PC-3 (cell line): ENCODE measurements around the gene GPR146. TPM values are rescaled to one million over a fixed set of nuclear protein-coding genes. Genes with fewer than 3 reads are reported as not detected.
A peak's percentile ranks its signal among the peaks of the same experiment; 100 is the strongest.

Source experiments
- ATAC-seq: fragments of 200-7000 bp; cut with Tn5 transposase; 2 replicates; pipeline ENCODE4 v1.9.1; 2020; ENCODE audit warnings: mild to moderate bottlenecking, moderate library complexity
- BruUV-seq: library from RNA; stranded (reverse); fragments of 400-500 nt; replicated peaks from 2 replicates; lab custom pipeline; 2021; lab: Mats Ljungman, UMichigan
- CTCF ChIA-PET: fragments of 300-600 bp; sonication (Branson Sonifier 250); formaldehyde crosslinking; loops from one replicate; lab custom pipeline; 2022; ENCODE audit warnings: antibody characterized with exemption; lab: Charles Lee
- POLR2A ChIA-PET: fragments of 300-600 bp; sonication (Branson Sonifier 250); formaldehyde crosslinking; loops from one replicate; lab custom pipeline; 2022; ENCODE audit warnings: antibody characterized with exemption; ENCODE audit not compliant: unreplicated experiment; lab: Charles Lee
- DNase-seq: peaks from one replicate; pipeline ENCODE4 v3.0.0-alpha.2; 2015
- H2AFZ ChIP-seq: fragments of 300-600 bp; sonication (generic); 2 replicates; pipeline ENCODE4 v1.6.0; 2016; ENCODE audit warnings: antibody characterized with exemption, low read length
- H3F3A ChIP-seq: fragments of 300-600 bp; sonication (generic); one replicate; pipeline ENCODE4 v1.6.0; 2017; ENCODE audit warnings: antibody characterized with exemption, low read length, control low read depth, mild to moderate bottlenecking; ENCODE audit not compliant: unreplicated experiment
- H3K27ac ChIP-seq: fragments of 300-600 bp; sonication (generic); 2 replicates; pipeline ENCODE4 v1.5.1; 2016; ENCODE audit warnings: mild to moderate bottlenecking, low read length
- H3K27me3 ChIP-seq: fragments of 300-600 bp; sonication (generic); 2 replicates; pipeline ENCODE4 v1.6.1; 2016; ENCODE audit warnings: low read length, mixed read lengths
- H3K36me3 ChIP-seq: fragments of 300-600 bp; sonication (generic); 2 replicates; pipeline ENCODE4 v1.6.1; 2016; ENCODE audit warnings: low read depth, mixed run types, low read length, mixed read lengths
- H3K4me1 ChIP-seq: fragments of 300-600 bp; sonication (generic); 2 replicates; pipeline ENCODE4 v1.5.1; 2016; ENCODE audit warnings: low read length; ENCODE audit not compliant: insufficient read depth
- H3K4me2 ChIP-seq: fragments of 300-600 bp; sonication (generic); 2 replicates; pipeline ENCODE4 v1.6.0; 2016; ENCODE audit warnings: low read length
- H3K4me3 ChIP-seq: fragments of 300-600 bp; sonication (generic); 2 replicates; pipeline ENCODE4 v1.5.1; 2016; ENCODE audit warnings: mild to moderate bottlenecking, low read length, mixed read lengths
- H3K79me2 ChIP-seq: fragments of 300-600 bp; sonication (generic); 2 replicates; pipeline ENCODE4 v1.6.1; 2017; ENCODE audit warnings: low read length, mixed read lengths
- H3K9ac ChIP-seq: fragments of 300-600 bp; sonication (generic); 2 replicates; pipeline ENCODE4 v1.6.0; 2016; ENCODE audit warnings: mild to moderate bottlenecking, low read length
- H3K9me2 ChIP-seq: fragments of 300-600 bp; sonication (generic); replicated peaks from 2 replicates; pipeline ENCODE4 v1.6.1; 2016; ENCODE audit warnings: mixed run types, low read length, mixed read lengths
- H3K9me3 ChIP-seq: fragments of 300-600 bp; sonication (generic); 2 replicates; pipeline ENCODE4 v1.6.1; 2016; ENCODE audit warnings: low read length, mixed read lengths
- H4K20me1 ChIP-seq: fragments of 300-600 bp; sonication (generic); 2 replicates; pipeline ENCODE4 v1.6.1; 2016; ENCODE audit warnings: low read length, mixed read lengths
- CTCF ChIP-seq: fragments of 300-600 bp; sonication (generic); conservative IDR thresholded peaks from 2 replicates; pipeline ENCODE4 v1.5.1; 2017; ENCODE audit warnings: antibody characterized with exemption, low read depth, mild to moderate bottlenecking, low read length
- EZH2 ChIP-seq: fragments of 300-600 bp; sonication (generic); IDR thresholded peaks from one replicate; pipeline ENCODE4 v1.6.1; 2017; ENCODE audit warnings: antibody characterized with exemption, mild to moderate bottlenecking, low read length; ENCODE audit not compliant: unreplicated experiment
- EZH2phosphoT487 ChIP-seq: fragments of 300-600 bp; sonication (generic); IDR thresholded peaks from 2 replicates; pipeline ENCODE4 v1.6.1; 2018; ENCODE audit warnings: mild to moderate bottlenecking, antibody characterized with exemption, low read length, borderline replicate concordance
- intact Hi-C: fragments of 100-400 bp; cut with micrococcal nuclease; formaldehyde crosslinking; loops from 2 replicates; pipeline ENCODE4 v1.9.0; 2023
- total RNA-seq: library from RNA; depleted of rRNA; stranded (reverse); fragments of >200 nt; gene quantifications from 2 replicates; pipeline ENCODE4 v1.2.3, GENCODE V29; 2014

Gene GPR146
- total RNA-seq, 1 experiment from 2014 or later, result 2.7 TPM

DNA sequence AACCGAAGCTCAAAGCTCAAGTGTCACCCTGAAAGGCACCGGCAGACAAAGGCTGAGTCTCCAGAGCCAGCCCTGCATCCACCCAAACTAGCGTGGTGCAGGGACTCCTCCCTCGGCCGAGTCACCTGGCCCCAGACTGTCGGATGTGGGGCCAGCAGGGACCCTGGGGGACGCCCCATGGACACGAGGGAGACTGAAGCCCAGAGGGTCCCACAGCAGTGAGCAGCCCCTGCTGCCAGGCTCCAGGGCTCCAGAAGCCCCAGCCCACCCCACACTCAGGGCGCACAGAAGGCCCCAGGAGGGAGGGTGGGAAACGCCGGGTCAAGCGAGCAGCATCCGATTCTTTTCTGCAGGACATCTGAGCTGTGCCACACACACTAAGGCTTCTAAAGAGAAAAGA lies 20.2 kb downstream of the GPR146 start:
- TF ChIP-seq EZH2phosphoT487 (no peak), EZH2 (no peak), CTCF (no peak)
- no TSS peak for BruUV-seq
- H3K27me3 ChIP-seq, result no peaks in the 10 kb centered on the region
- no peaks in the 10 kb centered on the region for H3K9me3 ChIP-seq
- H3K36me3 ChIP-seq, result no peaks in the 10 kb centered on the region
- DNase-seq (no peak), ATAC-seq (no peak)
- no peak overlapping the region for H3K9ac ChIP-seq
- H3K4me3 ChIP-seq, result no peak overlapping the region
- ChIA-PET CTCF (interaction anchor here (3.0 kb wide), 1 partner anchor 71 kb away, joined by 31 read pairs; no protein-coding TSS in a partner anchor), POLR2A (no interaction called here)
- no peak overlapping the region for H3K27ac ChIP-seq
- no peaks in the 10 kb centered on the region for H3K4me1 ChIP-seq
- no peaks in the 10 kb centered on the region for H3F3A ChIP-seq
- H3K79me2 ChIP-seq, result no peaks in the 10 kb centered on the region
- intact Hi-C loops, result no loop called here
- H4K20me1 ChIP-seq, result no peaks in the 10 kb centered on the region
- no peak overlapping the region for H3K4me2 ChIP-seq
- H2AFZ ChIP-seq, result no peak overlapping the region
- H3K9me2 ChIP-seq, result no peaks in the 10 kb centered on the region

GRCh38 chr7:1065263-1065584 lies 20.9 kb downstream of the GPR146 start:
- ATAC-seq, result no peak
- Histone ChIP-seq H3K36me3 (no peaks in the 10 kb centered on the region), H3K4me2 (no peak overlapping the region), H3K79me2 (no peaks in the 10 kb centered on the region), H3K4me3 (no peak overlapping the region), H3K9me2 (no peaks in the 10 kb centered on the region), H3K27me3 (no peaks in the 10 kb centered on the region), H4K20me1 (no peaks in the 10 kb centered on the region), H2AFZ (no peak overlapping the region), H3K27ac (no peak overlapping the region), H3K9ac (no peak overlapping the region), H3K4me1 (no peaks in the 10 kb centered on the region), H3F3A (no peaks in the 10 kb centered on the region), H3K9me3 (no peaks in the 10 kb centered on the region)
- BruUV-seq, result no TSS peak
- DNase-seq, result no peak
- intact Hi-C loops, result loop anchor here (1.0 kb wide), 1 partner anchor 72 kb away; no protein-coding TSS in a partner anchor
- ChIA-PET CTCF (interaction anchor here (0.6 to 3.0 kb wide), 4 partner anchors 38 to 1226 kb away, joined by 3 to 31 read pairs (median 5); no protein-coding TSS in a partner anchor), POLR2A (no interaction called here)
- TF ChIP-seq EZH2 (no peak), CTCF (no peak), EZH2phosphoT487 (no peak)

GRCh38 chr7:1065585-1066241 lies 21.4 kb downstream of the GPR146 start:
- Histone ChIP-seq H4K20me1 (no peaks in the 10 kb centered on the region), H3K9me3 (no peaks in the 10 kb centered on the region), H3K36me3 (no peaks in the 10 kb centered on the region), H3K9ac (no peak overlapping the region), H3K27me3 (no peaks in the 10 kb centered on the region), H3K27ac (no peak overlapping the region), H3K79me2 (no peaks in the 10 kb centered on the region), H3K4me2 (no peak overlapping the region), H3K9me2 (no peaks in the 10 kb centered on the region), H3K4me3 (no peak overlapping the region), H3K4me1 (no peaks in the 10 kb centered on the region), H3F3A (no peaks in the 10 kb centered on the region), H2AFZ (no peak overlapping the region)
- no peak for TF ChIP-seq EZH2phosphoT487
- peak; percentile 71 for TF ChIP-seq CTCF
- TF ChIP-seq EZH2, result no peak
- intact Hi-C loops, result loop anchor here (1.0 kb wide), 1 partner anchor 72 kb away; no protein-coding TSS in a partner anchor
- no TSS peak for BruUV-seq
- ATAC-seq (peak; percentile 97), DNase-seq (peak; percentile 62)
- POLR2A ChIA-PET, result no interaction called here
- CTCF ChIA-PET, result interaction anchor here (0.6 to 3.0 kb wide), 4 partner anchors 38 to 1225 kb away, joined by 3 to 31 read pairs (median 5); no protein-coding TSS in a partner anchor
